SK-N-SH (cell line): ENCODE measurements around the gene ENTHD1. TPM values are rescaled to one million over a fixed set of nuclear protein-coding genes. Genes with fewer than 3 reads are reported as not detected.

Source experiments
- CTCF ChIA-PET: fragments of 300-600, 350-600 bp; formaldehyde crosslinking; extraction: SDS; loops from one replicate; lab custom pipeline; 2021; lab: Yijun Ruan, JAX
- POLR2A ChIA-PET: fragments of 350-600 bp; sonication (Branson Sonifier 250); formaldehyde crosslinking; extraction: SDS; loops from one replicate; lab custom pipeline; 2020; ENCODE audit warnings: antibody characterized with exemption, inconsistent platforms; lab: Yijun Ruan, JAX
- DNase-seq: peaks from one replicate; pipeline ENCODE4 v3.0.0; 2012
- H2AFZ ChIP-seq: fragments of 200-600 bp; sonication (generic); 2 replicates; pipeline ENCODE4 v1.8.1; 2016; ENCODE audit warnings: antibody characterized with exemption, mild to moderate bottlenecking, low read depth
- H3F3A ChIP-seq: fragments of 200-600 bp; sonication (generic); replicated peaks from 2 replicates; pipeline ENCODE3; 2016; ENCODE audit warnings: antibody characterized with exemption, mild to moderate bottlenecking; ENCODE audit not compliant: insufficient read depth
- H3K27ac ChIP-seq, 2 experiments: fragments of 200-500 bp in 1 of 2; fragments of 200-600 bp in 1 of 2; sonication (Bioruptor generic) in 1 of 2; sonication (generic), shearing (Covaris generic) in 1 of 2; 2 replicates each; pipeline versions ENCODE4 v1.5.1 to v1.6.1; 2014 to 2016; ENCODE audit warnings: low read depth in 2 of 2, inconsistent platforms in 1 of 2, low read length in 1 of 2, mild to moderate bottlenecking in 1 of 2, mixed read lengths in 1 of 2
- H3K27me3 ChIP-seq: fragments of 200-600 bp; sonication (generic), shearing (Covaris generic); 2 replicates; pipeline ENCODE4 v1.6.1; 2016; ENCODE audit warnings: mixed run types; ENCODE audit not compliant: insufficient read depth
- H3K36me3 ChIP-seq, 2 experiments: fragments of 200-500 bp in 1 of 2; fragments of 200-600 bp in 1 of 2; sonication (Bioruptor generic) in 1 of 2; sonication (generic) in 1 of 2; replicated peaks in 1 of 2; 2 replicates each; pipeline versions ENCODE3 to v1.5.1; 2014 to 2016; ENCODE audit warnings: low read length in 1 of 2, mild to moderate bottlenecking in 1 of 2; ENCODE audit not compliant: insufficient read depth in 2 of 2, control insufficient read depth in 1 of 2
- H3K4me1 ChIP-seq, 2 experiments: fragments of 200-500 bp in 1 of 2; fragments of 200-600 bp in 1 of 2; sonication (Bioruptor generic) in 1 of 2; sonication (generic), shearing (Covaris generic) in 1 of 2; 2 replicates each; pipeline versions ENCODE4 v1.5.1 to v1.6.1; 2014 to 2016; ENCODE audit warnings: low read depth in 1 of 2, low read length in 1 of 2, mixed run types in 1 of 2; ENCODE audit not compliant: insufficient read depth in 2 of 2, control insufficient read depth in 1 of 2
- H3K4me2 ChIP-seq: fragments of 200-600 bp; sonication (generic), shearing (Covaris generic); 2 replicates; pipeline ENCODE4 v1.6.1; 2017; ENCODE audit warnings: mixed run types
- H3K4me3 ChIP-seq, 2 experiments: fragments of 200-500 bp in 1 of 2; fragments of 200-600 bp in 1 of 2; sonication (Bioruptor generic) in 1 of 2; sonication (generic), shearing (Covaris generic) in 1 of 2; 2 replicates each; pipeline versions ENCODE4 v1.5.1 to v1.8.1; 2014 to 2016; ENCODE audit warnings: low read depth in 2 of 2, inconsistent platforms in 1 of 2, low read length in 1 of 2, mild to moderate bottlenecking in 1 of 2, mixed read lengths in 1 of 2, moderate library complexity in 1 of 2
- H3K79me2 ChIP-seq: fragments of 200-600 bp; sonication (generic); 2 replicates; pipeline ENCODE4 v1.8.1; 2017; ENCODE audit warnings: mild to moderate bottlenecking; ENCODE audit not compliant: insufficient read depth
- H3K9ac ChIP-seq: fragments of 200-600 bp; sonication (generic); 2 replicates; pipeline ENCODE4 v1.6.1; 2017; ENCODE audit warnings: mixed run types
- H3K9me2 ChIP-seq: fragments of 200-600 bp; sonication (generic); 2 replicates; pipeline ENCODE4 v1.6.1; 2017; ENCODE audit warnings: mixed run types
- H3K9me3 ChIP-seq: fragments of 200-600 bp; sonication (generic); 2 replicates; pipeline ENCODE4 v1.6.1; 2017; ENCODE audit warnings: mixed run types, mild to moderate bottlenecking, moderate library complexity
- H4K20me1 ChIP-seq: fragments of 200-600 bp; sonication (generic); 2 replicates; pipeline ENCODE4 v1.6.1; 2017; ENCODE audit warnings: mild to moderate bottlenecking, mixed run types; ENCODE audit not compliant: insufficient read depth
- EP300 ChIP-seq, 2 experiments: IDR thresholded peaks; 2 replicates each; pipeline versions ENCODE4 v1.4.0 to v1.6.1; 2012; ENCODE audit warnings: borderline replicate concordance in 1 of 2, low read depth in 1 of 2, low read length in 1 of 2
- EZH2phosphoT487 ChIP-seq: fragments of 200-600 bp; sonication (generic); IDR thresholded peaks from 2 replicates; pipeline ENCODE4 v1.6.1; 2017; ENCODE audit warnings: low read depth, mixed run types, mild to moderate bottlenecking, antibody characterized with exemption, moderate library complexity, borderline replicate concordance
- FOSL2 ChIP-seq: IDR thresholded peaks from 2 replicates; pipeline ENCODE4 v1.4.0; 2012; ENCODE audit warnings: low read depth, mild to moderate bottlenecking, moderate library complexity, borderline replicate concordance
- FOXJ3 ChIP-seq: sonication (generic); formaldehyde crosslinking; IDR thresholded peaks from 2 replicates; pipeline ENCODE4 v1.5.1; 2020; ENCODE audit warnings: mild to moderate bottlenecking, missing genetic modification reagents
- GABPA ChIP-seq: IDR thresholded peaks from 2 replicates; pipeline ENCODE4 v1.4.0; 2012; ENCODE audit warnings: low read depth, mild to moderate bottlenecking
- MXI1 ChIP-seq: IDR thresholded peaks from 2 replicates; pipeline ENCODE4 v1.6.1; 2012; ENCODE audit warnings: mild to moderate bottlenecking, low read depth, low read length, improper control_type of control experiment
- POLR2AphosphoS5 ChIP-seq: IDR thresholded peaks from 2 replicates; pipeline ENCODE4 v1.6.1; 2012; ENCODE audit warnings: low read depth, low read length
- RAD21 ChIP-seq: IDR thresholded peaks from 2 replicates; pipeline ENCODE4 v1.6.1; 2012; ENCODE audit warnings: mild to moderate bottlenecking, low read length
- RCOR1 ChIP-seq: fragments of 150-350 bp; IDR thresholded peaks from 2 replicates; pipeline ENCODE4 v1.6.1; 2017; ENCODE audit warnings: antibody characterized with exemption, low read length
- RXRA ChIP-seq: IDR thresholded peaks from 2 replicates; pipeline ENCODE4 v1.4.0; 2012; ENCODE audit warnings: low read depth, mild to moderate bottlenecking, borderline replicate concordance
- SMC3 ChIP-seq: IDR thresholded peaks from 2 replicates; pipeline ENCODE4 v1.6.1; 2012; ENCODE audit warnings: low read depth, low read length, improper control_type of control experiment
- TCF12 ChIP-seq: IDR thresholded peaks from 2 replicates; pipeline ENCODE4 v1.4.0; 2012
- YY1 ChIP-seq: IDR thresholded peaks from 2 replicates; pipeline ENCODE4 v1.4.0; 2012; ENCODE audit warnings: low read depth, mild to moderate bottlenecking
- WGBS: methylation state at CpG from one replicate; pipeline ENCODE4 v1.1.6; 2017; ENCODE audit warnings: low lambda C conversion rate; 5-methylcytosine and 5-hydroxymethylcytosine counted together
- polyA plus RNA-seq, 3 experiments: library from polyadenylated mRNA; depleted of rRNA; stranded (reverse); fragments of >200 nt; gene quantifications; 2 replicates each; pipeline ENCODE4 v1.2.3, GENCODE V29; 2012
- TF ChIP-seq, protein P1 (sequence below): fragments of 150-350 bp; IDR thresholded peaks from 2 replicates; pipeline ENCODE4 v1.6.1; 2016; ENCODE audit warnings: mild to moderate bottlenecking, low read depth, low read length
- TF ChIP-seq, protein P2 (sequence below): IDR thresholded peaks from 2 replicates; pipeline ENCODE4 v1.4.0; 2012; ENCODE audit warnings: low read depth, borderline replicate concordance
- TF ChIP-seq, protein P3 (sequence below): fragments of 200-600 bp; sonication (generic); IDR thresholded peaks from 2 replicates; pipeline ENCODE4 v1.6.1; 2017; ENCODE audit warnings: antibody characterized with exemption, mild to moderate bottlenecking, moderate library complexity

ENTHD1 gene
- polyA plus RNA-seq, 1 of the 3 experiments (the other 2 are of a cell fraction) = not detected

GRCh38 chr22:39809772-39810557 lies 83.6 kb downstream of the ENTHD1 start (continued):
- no peak for TF ChIP-seq RXRA
- TF ChIP-seq FOSL2 = no peak
- no peak for TF ChIP-seq MXI1
- TF ChIP-seq RCOR1 = no peak

- POLR2A ChIA-PET = no interaction called here
- TF ChIP-seq, protein P1, sequence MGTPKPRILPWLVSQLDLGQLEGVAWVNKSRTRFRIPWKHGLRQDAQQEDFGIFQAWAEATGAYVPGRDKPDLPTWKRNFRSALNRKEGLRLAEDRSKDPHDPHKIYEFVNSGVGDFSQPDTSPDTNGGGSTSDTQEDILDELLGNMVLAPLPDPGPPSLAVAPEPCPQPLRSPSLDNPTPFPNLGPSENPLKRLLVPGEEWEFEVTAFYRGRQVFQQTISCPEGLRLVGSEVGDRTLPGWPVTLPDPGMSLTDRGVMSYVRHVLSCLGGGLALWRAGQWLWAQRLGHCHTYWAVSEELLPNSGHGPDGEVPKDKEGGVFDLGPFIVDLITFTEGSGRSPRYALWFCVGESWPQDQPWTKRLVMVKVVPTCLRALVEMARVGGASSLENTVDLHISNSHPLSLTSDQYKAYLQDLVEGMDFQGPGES = no peak
- peak; percentile 9; the same call in 1 of the 2 replicates for TF ChIP-seq RAD21
- TF ChIP-seq, protein P2, sequence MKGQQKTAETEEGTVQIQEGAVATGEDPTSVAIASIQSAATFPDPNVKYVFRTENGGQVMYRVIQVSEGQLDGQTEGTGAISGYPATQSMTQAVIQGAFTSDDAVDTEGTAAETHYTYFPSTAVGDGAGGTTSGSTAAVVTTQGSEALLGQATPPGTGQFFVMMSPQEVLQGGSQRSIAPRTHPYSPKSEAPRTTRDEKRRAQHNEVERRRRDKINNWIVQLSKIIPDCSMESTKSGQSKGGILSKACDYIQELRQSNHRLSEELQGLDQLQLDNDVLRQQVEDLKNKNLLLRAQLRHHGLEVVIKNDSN = no peak
- TF ChIP-seq, protein P3, sequence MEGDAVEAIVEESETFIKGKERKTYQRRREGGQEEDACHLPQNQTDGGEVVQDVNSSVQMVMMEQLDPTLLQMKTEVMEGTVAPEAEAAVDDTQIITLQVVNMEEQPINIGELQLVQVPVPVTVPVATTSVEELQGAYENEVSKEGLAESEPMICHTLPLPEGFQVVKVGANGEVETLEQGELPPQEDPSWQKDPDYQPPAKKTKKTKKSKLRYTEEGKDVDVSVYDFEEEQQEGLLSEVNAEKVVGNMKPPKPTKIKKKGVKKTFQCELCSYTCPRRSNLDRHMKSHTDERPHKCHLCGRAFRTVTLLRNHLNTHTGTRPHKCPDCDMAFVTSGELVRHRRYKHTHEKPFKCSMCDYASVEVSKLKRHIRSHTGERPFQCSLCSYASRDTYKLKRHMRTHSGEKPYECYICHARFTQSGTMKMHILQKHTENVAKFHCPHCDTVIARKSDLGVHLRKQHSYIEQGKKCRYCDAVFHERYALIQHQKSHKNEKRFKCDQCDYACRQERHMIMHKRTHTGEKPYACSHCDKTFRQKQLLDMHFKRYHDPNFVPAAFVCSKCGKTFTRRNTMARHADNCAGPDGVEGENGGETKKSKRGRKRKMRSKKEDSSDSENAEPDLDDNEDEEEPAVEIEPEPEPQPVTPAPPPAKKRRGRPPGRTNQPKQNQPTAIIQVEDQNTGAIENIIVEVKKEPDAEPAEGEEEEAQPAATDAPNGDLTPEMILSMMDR = peak; percentile 24; the same call in 1 of the 2 replicates
- TF ChIP-seq, all 33 proteins: peak for 2
- WGBS = 14% methylated on average over 3 of the region's 3 CpGs
- Histone ChIP-seq H3K4me1 (no peaks in the 10 kb centered on the region), H3K4me3 (no peak overlapping the region), H4K20me1 (no peaks in the 10 kb centered on the region), H2AFZ (no peak overlapping the region), H3K79me2 (no peaks in the 10 kb centered on the region), H3K9me3 (no peaks in the 10 kb centered on the region), H3K36me3 (no peaks in the 10 kb centered on the region), H3K4me2 (no peak overlapping the region), H3F3A (no peaks in the 10 kb centered on the region), H3K9ac (no peak overlapping the region), H3K27me3 (no peaks in the 10 kb centered on the region), H3K27ac (no peak overlapping the region), H3K9me2 (no peaks in the 10 kb centered on the region)
- peak; percentile 4 for DNase-seq
- CTCF ChIA-PET = no interaction called here
Measured at GRCh38 chr22:39808081-39808480, 85.5 kb downstream of the ENTHD1 start.

DNA sequence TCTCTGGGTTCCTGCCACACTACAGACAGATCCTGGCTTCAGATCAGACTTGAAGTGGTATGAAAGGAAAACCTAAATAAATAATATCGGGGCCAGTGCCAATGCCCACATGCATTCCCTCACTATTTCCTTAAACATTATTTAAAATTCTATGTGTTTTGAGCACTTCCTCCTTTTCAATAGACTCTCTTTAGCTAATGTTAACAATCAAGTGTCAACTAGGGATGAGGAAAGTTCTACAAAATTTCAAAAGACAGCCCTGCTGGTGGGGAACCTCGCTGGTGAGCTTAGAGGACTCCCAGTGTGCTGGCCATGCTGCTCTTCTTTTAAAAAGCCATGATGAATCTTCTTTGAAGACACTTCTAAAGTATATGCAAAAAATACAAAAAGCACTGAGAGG lies 87.5 kb downstream of the ENTHD1 start:
- DNase-seq = no peak
- WGBS = 26% methylated on average over 2 of the region's 2 CpGs

More for the DNA sequence above, 87.5 kb downstream of the ENTHD1 start:
- Histone ChIP-seq H3K27ac (no peak overlapping the region), H3K79me2 (no peaks in the 10 kb centered on the region), H3F3A (no peaks in the 10 kb centered on the region), H3K9me2 (no peaks in the 10 kb centered on the region), H4K20me1 (no peaks in the 10 kb centered on the region), H3K4me2 (no peak overlapping the region), H3K4me3 (no peak overlapping the region), H3K36me3 (no peaks in the 10 kb centered on the region), H2AFZ (no peak overlapping the region), H3K9ac (no peak overlapping the region), H3K27me3 (no peaks in the 10 kb centered on the region), H3K4me1 (no peaks in the 10 kb centered on the region), H3K9me3 (no peaks in the 10 kb centered on the region)
- CTCF ChIA-PET = no interaction called here
- POLR2A ChIA-PET = no interaction called here
- TF ChIP-seq GABPA (no peak), SMC3 (no peak), FOXJ3 (CRISPR knock-in tag) (no peak), TCF12 (no peak), FOSL2 (no peak), EP300 (IDR thresholded peaks at IDR 0.05; ENCODE audit: borderline replicate concordance in 1 of 2, low read depth in 1 of 2, low read length in 1 of 2) (no peak), EZH2phosphoT487 (no peak), YY1 (no peak), POLR2AphosphoS5 (no peak), RCOR1 (no peak)
- TF ChIP-seq, protein P2 = no peak
